Fibroblast of villous mesenchyme (primary cell): ENCODE data around the gene FRMD4A. TPM values are rescaled to one million over a fixed set of nuclear protein-coding genes. Genes with fewer than 3 reads are reported as not detected.
"Not testable (repeated sequence)": the region's sequence is repeated elsewhere in the genome, so short reads cannot be mapped to it uniquely, and the experiment has no call there.

Source experiments
- DNase-seq: peaks from one replicate; pipeline ENCODE4 v3.0.0-alpha.2; 2010; ENCODE audit warnings: low read depth
- H3K4me3 ChIP-seq: 2 replicates; pipeline ENCODE4 v1.5.1; 2011; ENCODE audit warnings: low read depth, mild to moderate bottlenecking, low read length
- CTCF ChIP-seq: IDR thresholded peaks from 2 replicates; pipeline ENCODE4 v1.5.1; 2012; ENCODE audit warnings: low read depth, mild to moderate bottlenecking, low read length; ENCODE audit not compliant: insufficient read depth
- total RNA-seq: library from RNA; depleted of rRNA; stranded (reverse); fragments of >200 nt; gene quantifications from 2 replicates; pipeline ENCODE4 v1.2.3, GENCODE V29; 2012

Gene FRMD4A
- total RNA-seq, 1 donor, result 40.2 TPM

DNA sequence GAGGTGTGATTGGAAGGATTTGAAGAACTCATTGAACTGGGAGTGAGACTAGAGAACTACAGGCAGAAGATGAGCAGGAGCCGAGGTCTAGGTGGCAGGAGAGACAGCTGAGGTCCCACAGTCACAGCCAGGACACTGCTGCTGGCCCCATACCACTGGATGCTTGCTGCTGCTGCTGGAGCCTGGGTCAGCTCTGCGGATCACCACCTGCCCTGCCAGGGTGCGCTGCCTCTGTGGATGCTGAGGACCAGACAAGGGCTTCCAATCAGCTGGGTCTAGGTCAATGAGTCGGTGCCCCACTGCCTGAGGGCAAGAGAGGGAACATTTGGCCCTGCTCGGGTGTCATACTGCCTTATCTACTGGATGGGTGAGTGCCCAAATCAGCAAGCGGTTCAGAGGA lies 94.4 kb downstream of the FRMD4A start:
- TF ChIP-seq CTCF, result no peak
- no peak for DNase-seq
- no peak overlapping the region for H3K4me3 ChIP-seq

GRCh38 chr10:14235566-14236195 lies 95.0 kb downstream of the FRMD4A start:
- no peak overlapping the region for H3K4me3 ChIP-seq
- DNase-seq, result no peak
- no peak for TF ChIP-seq CTCF

GRCh38 chr10:14233566-14233965 lies 97.2 kb downstream of the FRMD4A start:
- H3K4me3 ChIP-seq, result no peak overlapping the region
- TF ChIP-seq CTCF, result no peak
- DNase-seq, result no peak

DNA sequence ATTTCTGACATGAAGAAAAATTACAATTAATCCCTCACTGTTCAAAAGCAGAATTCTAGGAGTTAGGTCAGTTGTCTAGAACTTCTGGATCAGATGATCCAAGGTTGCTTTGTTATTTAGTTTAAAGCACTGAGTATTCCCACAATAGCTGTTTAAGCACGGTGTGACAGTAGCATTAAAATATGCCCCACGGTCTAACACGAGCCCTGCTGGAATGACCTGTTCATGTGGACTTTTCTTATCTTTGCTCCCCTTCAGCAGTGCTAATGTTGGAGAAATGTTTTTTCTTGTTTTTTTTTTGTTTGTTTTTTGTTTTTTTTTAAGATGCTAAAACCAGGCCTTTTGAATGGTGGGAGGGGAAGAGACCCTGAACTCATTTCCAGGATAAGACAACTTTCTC lies 101.9 kb downstream of the FRMD4A start:
- not testable (repeated sequence) for H3K4me3 ChIP-seq, DNase-seq

- DNase-seq, result no peak
- no peak overlapping the region for H3K4me3 ChIP-seq
- TF ChIP-seq CTCF, result no peak
Measured at GRCh38 chr10:14225379-14225778, 105.3 kb downstream of the FRMD4A start.

DNA sequence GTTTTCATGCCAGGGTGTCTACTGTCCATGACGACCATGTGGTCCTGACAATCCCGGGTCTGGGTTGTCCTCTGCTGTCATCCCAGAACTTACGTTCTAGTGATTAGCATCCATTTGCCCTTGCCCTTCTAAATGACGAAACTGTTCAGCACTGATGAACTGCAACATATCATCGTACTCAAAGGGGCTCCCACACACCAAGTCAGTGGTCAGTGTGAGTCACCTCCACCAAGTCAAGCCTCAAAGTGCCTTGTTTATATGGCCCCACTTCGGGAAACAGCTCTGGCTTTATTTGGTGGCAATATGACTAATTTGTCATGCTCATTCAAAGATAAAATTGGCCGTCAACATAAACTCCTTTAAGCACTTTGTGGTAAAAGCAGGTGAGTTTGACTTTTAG lies 110.7 kb downstream of the FRMD4A start:
- TF ChIP-seq CTCF, result no peak
- no peak for DNase-seq
- no peak overlapping the region for H3K4me3 ChIP-seq

DNA sequence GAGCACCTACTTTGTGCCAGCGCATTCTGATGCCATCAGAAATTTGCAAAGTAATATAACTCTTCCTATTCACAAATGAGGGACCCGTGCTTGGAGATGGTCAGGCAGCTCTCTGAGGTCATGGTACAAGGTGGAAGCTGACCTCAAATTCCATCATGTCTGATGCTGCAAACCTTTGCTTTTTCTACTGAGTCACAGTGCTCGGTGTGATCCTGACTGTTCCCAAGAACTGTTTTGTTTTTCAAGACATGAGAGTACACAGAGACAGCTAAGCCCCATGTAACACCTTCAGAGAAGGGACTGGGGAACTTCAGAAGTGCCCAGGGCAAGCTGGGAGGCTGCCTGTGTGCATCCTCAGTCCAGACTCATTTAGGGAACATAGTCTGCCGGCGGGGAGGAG lies 111.3 kb downstream of the FRMD4A start:
- DNase-seq, result no peak
- TF ChIP-seq CTCF, result no peak

More for the DNA sequence above, 111.3 kb downstream of the FRMD4A start:
- H3K4me3 ChIP-seq, result no peak overlapping the region
